T1000 (cell line): ENCODE results near the gene PHETA1.
"Not testable (repeated sequence)": the region's sequence is repeated elsewhere in the genome, so short reads cannot be mapped to it uniquely, and the experiment has no call there.

Experiments
- DNase-seq: peaks from one replicate; lab custom pipeline; 2025; ENCODE audit warnings: mixed read lengths; lab: John Stamatoyannopoulos, UW

The PHETA1 gene

DNA sequence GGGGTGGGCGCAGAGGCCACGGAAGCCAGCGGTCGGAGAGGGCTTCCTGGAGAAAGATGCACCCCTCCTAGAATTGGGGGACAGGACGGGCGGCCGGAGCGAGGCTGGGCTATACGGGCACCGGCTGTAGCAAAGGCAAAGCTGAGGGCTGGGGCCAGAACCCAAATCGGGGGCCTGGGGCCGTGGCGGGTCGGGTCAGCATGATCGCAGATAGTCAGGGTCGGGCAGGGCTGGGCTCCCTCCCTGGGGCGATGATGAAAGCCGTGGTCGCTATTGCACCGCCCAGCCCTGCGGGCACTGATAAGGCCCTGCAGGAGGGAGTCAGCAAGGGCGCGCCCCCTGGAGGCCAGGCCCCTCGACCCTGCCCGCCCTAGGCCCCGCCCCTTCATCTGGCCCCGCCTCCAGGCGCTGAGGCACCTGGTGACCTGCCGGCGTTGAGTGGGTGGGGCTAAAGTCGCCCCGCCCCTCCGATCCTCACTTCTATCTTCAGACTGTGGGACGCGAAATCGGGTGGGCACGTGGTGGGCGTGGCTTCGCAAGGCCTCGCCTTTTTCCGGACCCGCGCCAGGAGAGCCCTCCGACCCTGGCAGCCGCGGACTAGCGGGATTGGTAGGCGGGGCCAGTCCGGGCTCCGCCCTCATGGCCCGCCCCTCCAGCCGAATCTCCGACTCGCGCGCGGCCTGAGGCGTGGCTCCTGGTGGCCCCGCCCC, 36.4 kb upstream of the PHETA1 start:
- DNase-seq: peak; percentile 91

DNA sequence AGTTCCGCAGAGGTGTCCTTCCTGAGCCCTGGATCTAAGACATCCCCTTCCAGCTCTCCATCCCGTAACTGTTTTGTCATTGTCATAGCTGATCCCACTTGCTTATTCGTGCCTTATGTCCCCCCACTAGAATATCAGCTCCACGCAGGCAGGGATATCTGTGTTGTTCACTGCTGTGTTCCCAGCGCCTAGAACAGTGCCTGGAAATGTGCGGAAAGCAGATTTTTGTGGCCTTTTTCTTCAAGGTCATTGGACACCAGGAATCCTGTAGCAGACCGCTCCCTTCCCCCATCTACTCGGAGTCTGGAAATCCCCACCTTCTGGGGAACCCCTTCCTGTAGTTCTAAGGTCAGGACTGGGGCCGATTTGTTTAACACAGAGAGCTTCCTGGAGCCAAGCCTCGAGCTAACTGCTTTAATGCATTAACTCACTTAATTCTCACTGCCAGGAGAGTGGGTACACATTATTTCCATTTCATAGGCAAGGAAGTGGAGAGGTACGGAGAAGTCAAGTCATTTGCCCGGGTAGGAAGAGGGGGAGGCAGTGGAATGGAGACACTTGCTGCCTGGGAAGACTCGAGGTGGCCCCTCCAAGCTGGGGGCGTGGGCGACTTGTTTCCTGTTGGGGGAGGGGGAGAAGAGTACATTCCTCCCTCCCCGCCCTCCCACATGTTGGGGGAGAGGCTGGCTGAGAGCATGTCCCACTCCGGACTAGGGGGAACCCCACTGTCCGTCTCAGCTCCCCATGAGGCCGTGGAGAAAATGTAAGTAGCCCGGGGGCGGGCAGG, 35.7 kb upstream of the PHETA1 start:
- no peak for DNase-seq

DNA sequence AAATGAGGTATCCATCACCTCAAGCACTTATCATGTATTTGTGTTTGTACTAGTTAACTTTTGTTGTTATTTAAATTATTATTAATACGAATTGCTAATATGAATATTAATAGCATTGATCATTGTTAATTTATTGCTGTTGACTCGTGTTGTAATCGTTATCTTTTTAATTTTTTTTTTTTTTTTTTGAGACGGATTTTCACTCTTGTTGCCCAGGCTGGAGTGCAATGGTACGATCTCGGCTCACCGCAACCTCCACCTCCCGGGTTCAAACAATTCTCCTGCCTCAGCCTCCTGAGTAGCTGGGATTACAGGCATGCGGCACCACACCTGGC, 33.6 kb upstream of the PHETA1 start:
- not testable (repeated sequence) for DNase-seq

DNA sequence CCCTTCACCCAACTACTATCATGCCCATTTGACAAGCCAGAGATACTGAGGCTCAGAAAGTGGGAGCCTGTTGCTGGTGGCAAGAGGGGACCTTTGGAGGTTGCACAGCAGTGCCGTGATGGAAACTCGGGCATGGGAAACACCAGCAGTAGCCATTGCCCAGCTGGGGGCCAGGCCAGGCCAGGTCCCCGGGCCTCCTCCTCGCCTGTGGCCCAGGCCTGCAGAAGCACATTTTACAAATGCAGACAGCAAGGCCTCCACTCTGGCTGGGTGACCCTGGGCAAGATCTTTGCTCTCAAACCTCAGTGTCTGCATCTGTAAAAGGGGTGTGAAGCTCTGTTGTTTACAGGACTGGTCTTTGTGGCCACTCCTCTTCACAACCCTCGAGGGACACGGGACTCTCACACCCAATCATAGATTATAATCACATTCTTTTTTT, 32.3 kb upstream of the PHETA1 start:
- DNase-seq: no peak

DNA sequence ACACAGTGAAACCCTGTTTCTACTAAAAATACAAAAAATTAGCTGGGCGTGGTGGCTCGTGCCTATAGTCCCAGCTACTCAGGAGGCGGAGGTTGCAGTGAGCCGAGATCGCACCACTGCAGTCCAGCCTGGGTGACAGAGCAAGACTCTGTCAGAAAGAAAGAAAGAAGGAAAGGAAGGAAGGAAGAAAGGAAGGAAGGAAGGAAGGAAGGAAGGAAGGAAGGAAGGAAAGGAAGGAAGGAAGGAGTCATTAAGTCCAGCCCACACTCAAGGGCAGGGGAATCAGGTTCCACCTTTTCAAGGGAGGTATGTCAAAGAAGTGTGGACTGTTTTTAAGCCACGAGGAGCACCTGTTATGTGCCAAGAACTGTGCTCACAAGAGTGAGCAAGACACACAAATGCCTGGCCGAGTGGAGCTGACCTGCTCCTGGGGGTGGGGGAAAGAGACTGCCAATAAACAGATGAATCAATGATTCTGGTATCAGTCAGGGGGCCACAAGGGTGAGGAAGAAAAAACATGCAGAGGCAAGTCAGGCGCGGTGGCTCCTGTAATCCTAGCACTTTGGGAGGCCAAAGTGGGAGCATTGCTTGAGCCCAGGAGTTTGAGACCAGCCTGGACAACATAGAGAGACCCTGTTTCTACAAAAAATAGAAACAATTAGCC, 31.0 kb upstream of the PHETA1 start:
- DNase-seq: not testable (repeated sequence)

DNA sequence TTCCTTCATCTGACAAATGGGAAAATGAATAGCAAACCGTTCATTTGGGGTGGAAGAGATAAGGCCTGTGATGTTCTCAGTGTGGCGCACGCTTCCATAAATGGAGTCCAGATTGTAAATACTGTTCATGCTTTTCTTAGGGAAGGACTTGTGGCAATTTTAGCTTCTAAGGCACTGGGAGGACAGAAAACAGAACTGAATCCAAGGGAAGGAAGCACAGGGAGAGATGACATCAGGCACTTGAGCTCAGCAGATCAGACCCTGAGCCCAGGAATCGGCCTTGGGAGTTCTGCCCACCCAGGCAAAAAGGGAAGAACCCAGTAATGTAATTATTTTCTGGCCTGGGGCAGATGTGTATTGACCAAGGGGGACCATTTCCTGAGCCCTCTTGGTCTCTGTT, 29.6 kb upstream of the PHETA1 start:
- DNase-seq: no peak

DNA sequence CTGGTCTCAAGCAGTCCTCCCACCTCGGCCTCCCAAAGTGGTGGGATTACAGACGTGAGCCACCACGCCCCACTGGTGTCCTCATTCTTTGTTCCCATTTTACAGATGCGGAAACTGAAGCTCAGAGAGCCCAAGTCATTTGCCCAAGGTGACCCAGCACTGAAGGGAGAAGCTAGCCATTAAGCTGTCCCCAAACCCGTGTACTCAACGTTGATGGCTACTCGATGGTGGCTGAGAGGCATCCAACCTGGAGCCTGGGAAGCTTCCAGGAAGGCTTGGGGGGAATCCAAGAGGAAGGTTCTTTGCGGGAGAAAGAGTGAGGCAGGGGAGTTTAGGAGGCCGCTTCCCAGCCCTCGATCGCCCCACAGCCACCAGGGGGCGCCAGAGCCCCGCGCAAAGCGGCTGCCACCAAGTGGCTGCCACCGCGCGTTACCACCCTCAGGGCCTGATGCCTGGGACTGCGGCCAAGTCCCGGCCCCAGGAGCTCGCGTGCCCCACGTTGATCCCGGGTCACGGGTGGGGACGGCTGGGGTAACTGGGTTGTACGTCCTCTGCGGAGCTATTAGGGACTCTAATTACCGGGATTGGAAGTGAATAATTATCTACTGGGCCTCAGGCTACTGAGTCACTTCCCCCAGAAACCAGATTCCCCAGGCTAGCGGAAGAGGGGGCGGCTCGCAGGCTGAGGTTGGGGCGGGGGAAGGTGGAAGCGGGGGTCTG, 28.0 kb upstream of the PHETA1 start:
- peak; percentile 95 for DNase-seq

DNA sequence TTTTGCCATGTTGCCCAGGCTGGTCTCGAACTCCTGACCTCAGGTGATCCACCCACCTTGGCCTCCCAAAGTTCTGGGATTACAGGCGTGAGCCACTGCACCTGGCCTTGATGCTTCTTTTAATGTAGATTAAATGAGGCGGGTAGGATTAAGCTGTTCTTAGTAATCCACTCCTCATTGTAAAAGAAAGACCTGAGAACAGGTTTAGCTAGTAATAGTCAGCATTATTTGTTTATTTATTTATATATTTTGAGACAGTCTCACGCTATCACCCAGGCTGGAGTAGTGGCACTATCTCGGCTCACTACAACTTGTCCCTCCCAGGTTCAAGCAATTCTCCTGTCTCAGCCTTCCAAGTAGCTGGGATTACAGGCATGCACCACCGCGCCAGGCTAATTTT, 27.4 kb upstream of the PHETA1 start:
- not testable (repeated sequence) for DNase-seq

DNA sequence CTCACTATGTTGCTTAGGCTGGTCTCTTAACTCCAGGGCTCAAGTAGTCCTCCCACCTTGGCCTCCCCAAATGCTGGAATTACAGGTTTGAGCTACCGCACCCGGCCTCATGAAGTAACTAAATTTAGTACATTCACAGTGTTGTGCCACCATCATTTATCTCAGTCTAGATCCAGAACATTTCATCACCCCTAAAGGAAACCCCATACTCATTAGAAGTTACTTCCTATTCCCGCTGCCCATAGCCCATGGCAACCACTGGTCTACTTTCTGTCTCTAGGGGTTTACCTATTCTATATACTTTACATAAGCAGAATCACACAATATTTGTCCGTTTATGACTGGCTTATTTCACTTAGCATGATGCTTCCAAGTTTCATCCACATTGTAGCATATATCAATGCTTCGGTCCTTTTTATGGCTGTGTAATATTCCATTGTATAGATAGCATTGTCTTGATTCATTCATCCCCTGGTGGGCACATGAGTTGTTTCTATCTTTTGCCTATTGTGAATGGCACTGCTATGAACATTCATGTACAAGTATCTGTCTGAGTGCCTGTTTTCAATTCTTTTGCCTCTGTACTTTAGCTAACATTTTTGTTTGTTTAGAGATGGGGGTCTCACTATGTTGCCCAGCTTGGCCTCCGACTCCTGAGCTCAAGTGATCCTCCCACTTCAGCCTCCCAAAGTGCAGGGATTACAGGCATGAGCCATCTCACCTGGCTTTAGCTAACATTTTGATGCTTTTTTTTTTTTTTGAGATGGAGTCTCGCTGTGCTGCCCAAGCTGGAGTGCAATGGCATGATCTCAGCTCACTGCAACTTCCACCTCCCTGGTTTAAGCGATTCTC, 26.7 kb upstream of the PHETA1 start:
- DNase-seq: no peak

DNA sequence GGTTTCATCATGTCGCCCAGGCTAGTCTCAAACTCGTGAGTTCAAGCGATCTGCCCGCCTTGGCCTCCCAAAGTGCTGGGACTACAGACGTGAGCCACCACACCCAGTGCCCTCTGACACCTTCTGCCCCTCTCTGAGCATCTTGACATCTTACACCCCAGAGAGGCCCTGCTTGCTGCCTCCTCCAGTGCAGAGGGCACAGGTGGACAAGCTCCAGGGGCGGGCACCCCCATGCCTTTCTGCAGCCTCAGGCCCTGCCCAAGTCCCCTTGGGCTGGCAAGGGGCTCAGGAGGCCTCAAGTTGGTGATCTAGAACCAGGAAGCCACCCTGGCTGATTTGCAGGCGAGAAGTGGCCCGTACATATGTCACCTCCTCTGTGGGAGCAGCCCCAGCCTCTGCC, 25.6 kb upstream of the PHETA1 start:
- no peak for DNase-seq

DNA sequence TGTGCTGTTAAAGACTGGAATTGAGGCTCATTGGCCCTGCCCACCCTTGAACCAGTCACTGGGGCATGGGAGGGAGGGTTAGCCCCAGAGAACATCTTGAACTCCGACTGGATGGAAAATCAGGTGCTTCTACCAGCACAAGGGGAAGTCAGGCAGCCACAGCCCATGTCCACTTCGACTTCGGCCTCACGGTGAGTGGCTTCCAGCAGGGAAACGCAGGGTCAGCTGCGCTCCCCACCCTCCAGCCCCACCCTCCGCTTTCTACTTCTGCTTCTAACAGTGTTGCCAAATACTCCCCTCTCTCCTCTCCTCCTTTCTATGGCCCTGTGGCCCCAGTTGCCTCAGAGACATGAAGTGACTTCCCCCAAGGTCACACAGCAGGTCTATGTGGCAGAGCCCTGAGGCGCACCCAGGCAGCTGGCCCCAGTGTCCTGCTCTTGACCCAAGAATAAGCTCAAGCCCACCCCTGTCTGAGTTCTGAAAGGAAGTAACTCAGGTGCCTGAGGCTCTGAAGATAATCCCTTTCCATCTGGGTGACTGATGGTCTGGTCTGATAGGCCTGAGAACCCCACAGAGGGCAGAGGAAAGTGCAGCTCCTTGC, 24.9 kb upstream of the PHETA1 start:
- DNase-seq: no peak

DNA sequence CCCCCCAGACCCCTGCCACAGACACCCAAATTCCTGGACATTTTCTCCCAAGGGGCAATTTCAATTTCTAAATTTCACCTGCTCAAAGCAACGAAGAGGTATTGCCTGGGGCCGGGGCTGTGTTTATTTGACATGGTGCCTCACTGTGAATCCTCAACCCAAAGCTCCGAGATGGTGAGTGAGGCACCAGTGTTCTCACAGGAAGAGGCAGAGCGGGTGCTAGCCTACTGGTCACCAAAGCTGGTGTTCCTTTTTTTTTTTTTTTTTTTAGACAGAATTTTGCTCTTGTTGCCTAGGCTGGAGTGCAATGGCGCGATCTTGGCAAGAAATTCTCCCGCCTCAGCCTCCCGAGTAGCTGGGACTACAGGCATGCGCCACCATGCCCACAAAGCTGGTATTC, 22.0 kb upstream of the PHETA1 start:
- DNase-seq: no peak

DNA sequence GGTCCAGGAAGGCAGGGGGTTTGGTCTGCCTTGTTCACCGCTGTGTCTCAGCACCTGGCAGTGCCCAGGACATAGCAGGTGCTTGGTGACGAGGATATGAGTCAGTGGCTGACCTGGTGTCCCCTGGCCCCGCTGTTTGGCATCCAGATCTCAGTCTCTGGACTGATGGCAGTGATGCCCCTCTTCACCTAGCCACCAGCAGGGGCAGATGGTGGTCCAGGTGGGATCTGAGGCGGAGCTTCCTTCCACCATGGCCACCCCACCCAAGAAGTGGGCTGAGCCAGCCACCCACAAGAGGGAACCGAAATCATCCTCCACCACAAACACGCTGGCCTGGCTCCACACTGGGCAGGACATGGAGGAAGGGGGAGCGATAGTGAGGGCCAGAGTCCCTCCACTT, 20.7 kb upstream of the PHETA1 start:
- no peak for DNase-seq

DNA sequence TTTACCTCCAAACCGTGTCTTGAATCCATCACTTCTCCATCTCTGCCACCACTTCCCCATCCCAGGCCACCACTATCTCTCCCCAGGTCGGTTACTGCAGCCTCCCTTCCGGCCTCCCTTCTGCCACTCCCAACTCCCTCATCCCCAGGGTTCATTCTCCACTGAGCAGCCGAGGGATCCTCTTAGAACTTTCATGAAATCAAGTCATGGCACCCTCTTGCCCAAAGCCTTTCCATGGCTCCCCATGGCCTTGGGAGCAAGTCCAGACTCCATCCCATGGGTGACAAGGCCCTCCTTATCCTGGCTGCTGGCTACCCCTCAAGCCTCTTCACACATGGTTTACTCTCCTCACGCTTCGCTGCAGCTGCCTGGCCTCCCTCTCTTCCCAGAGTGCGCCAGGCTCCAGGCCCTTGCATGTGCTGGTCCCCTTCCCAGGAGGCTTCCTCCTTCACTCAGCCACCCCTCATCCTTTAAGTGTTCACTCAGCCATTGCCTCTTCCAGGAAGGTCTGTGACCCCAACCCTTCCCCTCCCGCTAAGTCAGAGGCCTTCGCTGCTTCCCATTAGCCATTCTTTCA, 18.9 kb upstream of the PHETA1 start:
- no peak for DNase-seq

DNA sequence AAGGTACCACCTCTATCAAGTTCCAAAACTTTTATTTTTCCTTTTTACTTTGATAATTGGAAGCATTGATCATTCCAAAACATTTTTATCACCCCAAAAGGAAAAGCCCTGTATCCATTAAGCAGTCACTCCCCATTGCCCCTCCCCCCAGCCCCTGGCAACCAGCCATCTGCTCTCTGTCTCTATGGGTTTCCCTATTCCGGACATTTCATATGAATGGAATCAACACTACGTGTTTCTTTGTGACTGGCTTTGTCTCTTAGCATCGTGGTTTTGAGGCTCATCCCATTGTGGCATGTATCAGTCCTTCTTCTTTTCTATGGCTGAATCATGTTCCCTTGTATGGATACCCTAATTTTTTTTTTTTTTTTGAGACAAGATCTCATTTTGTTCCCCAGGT, 18.0 kb upstream of the PHETA1 start:
- DNase-seq: no peak

DNA sequence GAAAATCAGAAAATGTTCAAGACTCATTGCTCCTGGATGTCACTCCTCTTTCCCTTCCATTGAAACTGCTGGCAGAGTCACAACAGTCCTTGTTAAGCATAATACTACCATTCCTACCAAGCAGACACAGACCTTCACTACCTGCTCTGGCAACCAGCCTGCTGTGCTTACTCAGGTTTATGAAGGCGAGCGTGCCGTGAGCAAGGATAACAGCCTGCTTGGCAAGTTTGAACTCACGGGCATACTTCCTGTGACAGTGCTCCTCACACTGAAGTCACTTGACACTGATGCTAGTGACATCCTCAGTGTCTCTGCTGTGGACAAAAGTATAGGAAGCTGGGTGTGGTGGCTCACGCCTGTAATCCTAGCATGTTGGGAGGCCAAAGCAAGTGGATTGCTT, 15.7 kb upstream of the PHETA1 start:
- DNase-seq: no peak

DNA sequence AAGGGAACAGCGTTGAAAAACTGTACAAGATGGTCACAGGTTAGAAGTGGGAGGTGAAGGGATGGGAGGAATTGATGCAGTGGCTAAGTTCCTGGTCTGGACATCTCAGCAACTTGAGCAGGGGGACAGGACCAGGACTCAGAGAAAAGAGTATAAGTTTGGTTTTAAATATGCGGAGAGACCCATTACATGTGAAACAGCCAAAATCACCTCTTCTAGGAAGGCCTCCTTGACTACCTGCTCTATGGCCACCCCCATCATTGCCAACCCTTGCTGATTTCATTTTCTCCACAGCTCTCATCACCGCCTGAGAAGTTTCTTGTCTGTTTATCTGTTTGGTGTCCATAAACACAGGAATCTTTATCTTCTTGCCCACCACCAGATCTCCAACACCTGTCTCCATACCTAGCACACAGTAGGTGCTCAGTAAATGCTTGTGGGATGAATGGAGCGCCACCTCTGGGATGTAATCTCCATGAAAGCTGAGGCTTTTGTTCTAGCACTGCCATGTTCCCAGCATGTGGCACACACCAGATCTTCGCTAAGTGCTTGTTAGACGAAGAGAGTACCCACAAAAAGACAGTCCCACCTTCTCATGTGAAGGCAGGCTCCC, 11.2 kb upstream of the PHETA1 start:
- DNase-seq: no peak

DNA sequence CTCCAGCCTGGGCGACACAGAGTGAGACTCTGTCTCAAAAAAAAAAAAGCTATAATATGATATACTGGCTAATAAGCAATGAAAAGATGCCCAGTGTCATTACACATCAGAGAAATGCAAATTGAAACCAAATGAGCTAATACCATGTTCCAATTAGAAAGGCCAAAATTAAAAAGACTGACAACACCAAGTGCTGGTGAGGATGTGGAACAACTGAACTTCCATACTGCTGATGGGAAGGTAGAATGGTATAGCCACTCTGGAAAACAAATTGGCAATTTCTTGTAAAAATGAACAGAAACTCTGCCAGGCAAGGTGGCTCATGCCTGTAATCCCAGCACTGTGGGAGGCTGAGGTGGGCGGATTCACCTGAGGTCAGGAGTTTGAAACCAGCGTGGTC, 8.5 kb upstream of the PHETA1 start:
- DNase-seq: no peak

DNA sequence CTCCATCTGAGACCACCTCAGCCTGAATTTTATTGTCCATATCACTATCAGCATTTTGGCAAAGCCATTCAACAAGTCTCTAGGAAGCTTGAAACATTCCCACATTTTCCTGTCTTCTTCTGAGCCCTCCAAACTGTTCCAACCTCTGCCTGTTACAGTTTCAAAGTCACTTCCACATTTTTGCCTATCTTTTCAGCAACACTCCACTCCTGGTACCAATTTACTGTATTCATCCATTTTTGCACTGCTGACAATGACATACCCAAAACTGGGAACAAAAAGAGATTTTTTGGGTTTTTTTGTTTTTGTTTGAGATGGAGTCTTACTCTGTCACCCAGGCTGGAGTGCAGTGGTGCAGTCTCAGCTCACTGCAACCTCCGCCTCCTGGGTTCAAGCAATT, 4.3 kb upstream of the PHETA1 start:
- not testable (repeated sequence) for DNase-seq

DNA sequence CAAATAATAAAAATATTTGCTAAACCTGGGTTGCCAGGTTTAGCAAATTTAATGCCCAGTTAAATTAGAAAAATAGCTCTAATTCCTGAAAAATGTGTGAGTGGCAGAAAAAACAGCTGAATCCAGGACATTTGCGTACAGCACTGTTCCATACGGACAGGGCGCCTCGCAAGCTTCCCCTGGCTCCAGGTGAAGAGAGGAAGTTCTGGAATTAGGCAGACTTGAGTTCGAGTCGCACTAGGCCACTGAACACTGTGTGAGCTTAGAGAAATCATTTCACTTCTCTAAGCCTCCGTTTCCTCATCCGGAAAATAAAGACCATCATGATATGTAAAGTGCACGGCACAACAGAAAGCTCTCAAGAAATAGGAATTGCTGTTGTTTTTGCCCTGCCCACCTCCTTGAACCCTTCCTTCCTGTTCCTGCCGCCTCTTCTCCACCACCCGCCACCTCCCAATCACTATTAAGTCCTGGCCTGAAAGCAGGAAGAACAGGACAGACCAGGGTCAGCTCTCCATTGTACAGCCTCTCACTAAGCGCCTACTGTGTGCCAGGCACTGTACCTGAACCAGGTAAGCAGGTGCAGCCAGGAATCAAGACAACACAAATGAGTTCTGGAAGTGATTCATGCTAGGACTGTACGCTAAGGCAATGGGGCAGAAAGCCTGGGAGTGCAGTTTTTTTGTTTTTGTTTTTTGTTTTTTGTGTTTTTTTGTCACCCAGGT, 763 bp upstream of the PHETA1 start:
- DNase-seq: no peak
